Sigmoid colon (tissue), 7 donors: Measurements from ENCODE around the gene B3GNT5. TPM values are rescaled to one million over a fixed set of nuclear protein-coding genes. Genes with fewer than 3 reads are reported as not detected.

Experiments
- DNase-seq: peaks from one replicate; pipeline ENCODE4 v3.0.0-alpha.2; 2019
- H3K27ac ChIP-seq, 4 donors: fragments of 200-600 bp; sonication (generic); one replicate each; pipeline ENCODE4 v1.5.1; 2016 to 2019; ENCODE audit warnings: mild to moderate bottlenecking in 1 of 4
- H3K27me3 ChIP-seq, 3 donors: fragments of 200-600 bp; sonication (generic); one replicate each; pipeline ENCODE4 v1.5.1; 2019; ENCODE audit warnings: mild to moderate bottlenecking in 1 of 3
- H3K36me3 ChIP-seq, 4 donors: fragments of 200-600 bp; sonication (generic); one replicate each; pipeline ENCODE4 v1.5.1; 2016 to 2019
- H3K4me1 ChIP-seq, 4 donors: fragments of 200-600 bp; sonication (generic); one replicate each; pipeline ENCODE4 v1.5.1; 2017 to 2019
- H3K4me3 ChIP-seq, 4 donors: fragments of 200-600 bp; sonication (generic); one replicate each; pipeline ENCODE4 v1.5.1; 2017 to 2019; ENCODE audit warnings: mild to moderate bottlenecking in 2 of 4, moderate library complexity in 1 of 4
- H3K9me3 ChIP-seq, 4 donors: fragments of 200-600 bp in 3 of 4; sonication (generic) in 3 of 4; one replicate each; pipeline versions ENCODE4 v1.5.1 to v1.6.1; 2013 to 2019
- CTCF ChIP-seq, 4 experiments: fragments of 450-650 bp in 3 of 4; fragments of 200-600 bp in 1 of 4; IDR thresholded peaks; one replicate each; pipeline ENCODE4 v1.5.1; 2016 to 2019; ENCODE audit warnings: antibody characterized with exemption in 4 of 4, mild to moderate bottlenecking in 3 of 4, moderate library complexity in 2 of 4
- EP300 ChIP-seq, 4 donors: sonication (generic); formaldehyde crosslinking; IDR thresholded peaks; one replicate each; pipeline ENCODE4 v1.6.1; 2017; ENCODE audit warnings: antibody characterized with exemption in 4 of 4
- POLR2A ChIP-seq, 2 donors: fragments of 450-650 bp; IDR thresholded peaks; one replicate each; pipeline ENCODE4 v1.6.1; 2016; ENCODE audit warnings: antibody characterized with exemption in 2 of 2, mild to moderate bottlenecking in 2 of 2, moderate library complexity in 2 of 2
- POLR2AphosphoS5 ChIP-seq, 4 donors: sonication (generic); formaldehyde crosslinking; IDR thresholded peaks; one replicate each; pipeline ENCODE4 v1.6.1; 2017; ENCODE audit warnings: antibody characterized with exemption in 4 of 4
- WGBS, 2 donors: extraction: QIAGEN DNeasy Blood & Tissue Kit; methylation state at CpG; one replicate each; pipeline ENCODE4 v1.1.7; 2013; 5-methylcytosine and 5-hydroxymethylcytosine counted together
- intact Hi-C: fragments of 100-400 bp; cut with DNase I; formaldehyde crosslinking; loops from one replicate; pipeline ENCODE4 v1.15.1; 2023
- polyA plus RNA-seq, 3 donors: library from polyadenylated mRNA; stranded (reverse); fragments of 200-250 nt; gene quantifications; one replicate each; pipeline ENCODE4 v1.2.3, GENCODE V29; 2013
- total RNA-seq, 4 donors: library from RNA; depleted of rRNA; stranded (reverse); fragments of >200 nt; gene quantifications; one replicate each; pipeline ENCODE4 v1.1.0, GENCODE V29; 2016
- donor health status: healthy with polysubstance abuse.
- donor health status: Bipolar disorder and iron deficiency.
- donor health status: healthy.

Gene B3GNT5
- total and polyA plus RNA-seq, 7 donors, result 2.2 to 29.6 (median 4.2) TPM

GRCh38 chr3:183218826-183219225, 34.2 kb upstream of the B3GNT5 start:
- TF ChIP-seq POLR2A (IDR thresholded peaks at IDR 0.05) (no peak), EP300 (IDR thresholded peaks at IDR 0.05) (no peak), CTCF (IDR thresholded peaks at IDR 0.05) (no peak), POLR2AphosphoS5 (IDR thresholded peaks at IDR 0.05) (no peak)
- Histone ChIP-seq H3K36me3 (no peaks in the 10 kb centered on the region), H3K27ac (no peak overlapping the region), H3K4me1 (no peaks in the 10 kb centered on the region), H3K4me3 (no peak overlapping the region), H3K9me3 (no peaks in the 10 kb centered on the region), H3K27me3 (no peaks in the 10 kb centered on the region)
- 72 to 90% methylated on average over 2 of the region's 2 CpGs for WGBS, 2 donors
- intact Hi-C loops, result no loop called here
- DNase-seq, result no peak

GRCh38 chr3:183220828-183221227, 32.2 kb upstream of the B3GNT5 start:
- WGBS, 2 donors, result 84 to 90% methylated on average over 5 of the region's 5 CpGs
- Histone ChIP-seq H3K36me3 (no peaks in the 10 kb centered on the region), H3K4me1 (no peaks in the 10 kb centered on the region), H3K27ac (no peak overlapping the region), H3K9me3 (no peaks in the 10 kb centered on the region), H3K27me3 (no peaks in the 10 kb centered on the region), H3K4me3 (no peak overlapping the region)
- intact Hi-C loops, result no loop called here
- TF ChIP-seq POLR2AphosphoS5 (IDR thresholded peaks at IDR 0.05) (no peak), EP300 (IDR thresholded peaks at IDR 0.05) (no peak), CTCF (IDR thresholded peaks at IDR 0.05) (no peak), POLR2A (IDR thresholded peaks at IDR 0.05) (no peak)
- no peak for DNase-seq

- Histone ChIP-seq H3K4me3 (no peak overlapping the region), H3K4me1 (no peaks in the 10 kb centered on the region), H3K27me3 (no peaks in the 10 kb centered on the region), H3K9me3 (no peaks in the 10 kb centered on the region), H3K27ac (no peak overlapping the region), H3K36me3 (no peaks in the 10 kb centered on the region)
- DNase-seq, result no peak
- 92% methylated on average over 3 of the region's 3 CpGs for WGBS, 2 donors
- no peak for TF ChIP-seq POLR2A (IDR thresholded peaks at IDR 0.05)
- no peak for TF ChIP-seq EP300 (IDR thresholded peaks at IDR 0.05)
- no peak for TF ChIP-seq POLR2AphosphoS5 (IDR thresholded peaks at IDR 0.05)
- no peak for TF ChIP-seq CTCF (IDR thresholded peaks at IDR 0.05)
- intact Hi-C loops, result no loop called here
Observed at GRCh38 chr3:183222631-183223235, 30.3 kb upstream of the B3GNT5 start.

GRCh38 chr3:183224180-183224970, 28.7 kb upstream of the B3GNT5 start:
- TF ChIP-seq POLR2A (IDR thresholded peaks at IDR 0.05), result no peak
- TF ChIP-seq POLR2AphosphoS5 (IDR thresholded peaks at IDR 0.05), result no peak
- no peak for TF ChIP-seq CTCF (IDR thresholded peaks at IDR 0.05)
- no peak for TF ChIP-seq EP300 (IDR thresholded peaks at IDR 0.05)
- H3K9me3 ChIP-seq, result no peaks in the 10 kb centered on the region
- H3K4me3 ChIP-seq, result no peak overlapping the region
- H3K36me3 ChIP-seq, result no peaks in the 10 kb centered on the region
- no peak for DNase-seq
- H3K27me3 ChIP-seq, result no peaks in the 10 kb centered on the region
- intact Hi-C loops, result no loop called here
- H3K4me1 ChIP-seq, result no peaks in the 10 kb centered on the region
- no peak overlapping the region for H3K27ac ChIP-seq
- WGBS, 2 donors, result 66 to 81% methylated on average over 11 of the region's 11 CpGs
